ENCODE data around the gene ARHGAP25.

ARHGAP25 gene

GRCh38 chr2:68832233-68832869, 97.7 kb downstream of the ARHGAP25 start:
- DNase-seq (ENCODE audit: low spot score) = no peak

GRCh38 chr2:68833162-68833561, 98.6 kb downstream of the ARHGAP25 start:
- DNase-seq (ENCODE audit: low spot score) = no peak

- DNase-seq (ENCODE audit: low spot score) = no peak
Observed at GRCh38 chr2:68834737-68835376, 100.2 kb downstream of the ARHGAP25 start.

GRCh38 chr2:68835621-68836020, 101.0 kb downstream of the ARHGAP25 start:
- no peak for DNase-seq (ENCODE audit: low spot score)

- DNase-seq (ENCODE audit: low spot score) = peak; percentile 74
Observed at GRCh38 chr2:68837164-68837860, 102.7 kb downstream of the ARHGAP25 start.

- DNase-seq (ENCODE audit: low spot score) = no peak
Observed at GRCh38 chr2:68837861-68838341, 103.3 kb downstream of the ARHGAP25 start.

GRCh38 chr2:68838641-68839040, 104.0 kb downstream of the ARHGAP25 start:
- DNase-seq (ENCODE audit: low spot score) = no peak

- peak; percentile 23 for DNase-seq (ENCODE audit: low spot score)
Observed at GRCh38 chr2:68839260-68839833, 104.7 kb downstream of the ARHGAP25 start.

GRCh38 chr2:68845043-68845442, 110.4 kb downstream of the ARHGAP25 start:
- no peak for DNase-seq (ENCODE audit: low spot score)

GRCh38 chr2:68846091-68846490, 111.5 kb downstream of the ARHGAP25 start:
- no peak for DNase-seq (ENCODE audit: low spot score)

GRCh38 chr2:68847751-68848150, 113.1 kb downstream of the ARHGAP25 start:
- no peak for DNase-seq (ENCODE audit: low spot score)

GRCh38 chr2:68849579-68850030, 115.0 kb downstream of the ARHGAP25 start:
- no peak for DNase-seq (ENCODE audit: low spot score)

GRCh38 chr2:68850524-68850923, 115.9 kb downstream of the ARHGAP25 start:
- DNase-seq (ENCODE audit: low spot score) = no peak

GRCh38 chr2:68853035-68853434, 118.4 kb downstream of the ARHGAP25 start:
- no peak for DNase-seq (ENCODE audit: low spot score)

- no peak for DNase-seq (ENCODE audit: low spot score)
Observed at GRCh38 chr2:68853915-68854314, 119.3 kb downstream of the ARHGAP25 start.

- no peak for DNase-seq (ENCODE audit: low spot score)
Observed at GRCh38 chr2:68854476-68854875, 119.9 kb downstream of the ARHGAP25 start.

GRCh38 chr2:68855550-68855949, 120.9 kb downstream of the ARHGAP25 start:
- no peak for DNase-seq (ENCODE audit: low spot score)

GRCh38 chr2:68857202-68857845, 122.7 kb downstream of the ARHGAP25 start:
- no peak for DNase-seq (ENCODE audit: low spot score)

- no peak for DNase-seq (ENCODE audit: low spot score)
Observed at GRCh38 chr2:68857855-68858456, 123.3 kb downstream of the ARHGAP25 start.

- no peak for DNase-seq (ENCODE audit: low spot score)
Observed at GRCh38 chr2:68860111-68860510, 125.5 kb downstream of the ARHGAP25 start.

GRCh38 chr2:68861330-68861729, 126.7 kb downstream of the ARHGAP25 start:
- DNase-seq (ENCODE audit: low spot score) = no peak

GRCh38 chr2:68862889-68863288, 128.3 kb downstream of the ARHGAP25 start:
- DNase-seq (ENCODE audit: low spot score) = no peak
